Inflammatory macrophage (primary cell): ENCODE measurements around the gene OSBPL9.
A peak's percentile ranks its signal among the peaks of the same experiment; 100 is the strongest.

Source experiments
- DNase-seq, 2 donors: peaks; one replicate each; pipeline ENCODE4 v3.0.0-alpha.2; 2020 to 2022

OSBPL9 gene

DNA sequence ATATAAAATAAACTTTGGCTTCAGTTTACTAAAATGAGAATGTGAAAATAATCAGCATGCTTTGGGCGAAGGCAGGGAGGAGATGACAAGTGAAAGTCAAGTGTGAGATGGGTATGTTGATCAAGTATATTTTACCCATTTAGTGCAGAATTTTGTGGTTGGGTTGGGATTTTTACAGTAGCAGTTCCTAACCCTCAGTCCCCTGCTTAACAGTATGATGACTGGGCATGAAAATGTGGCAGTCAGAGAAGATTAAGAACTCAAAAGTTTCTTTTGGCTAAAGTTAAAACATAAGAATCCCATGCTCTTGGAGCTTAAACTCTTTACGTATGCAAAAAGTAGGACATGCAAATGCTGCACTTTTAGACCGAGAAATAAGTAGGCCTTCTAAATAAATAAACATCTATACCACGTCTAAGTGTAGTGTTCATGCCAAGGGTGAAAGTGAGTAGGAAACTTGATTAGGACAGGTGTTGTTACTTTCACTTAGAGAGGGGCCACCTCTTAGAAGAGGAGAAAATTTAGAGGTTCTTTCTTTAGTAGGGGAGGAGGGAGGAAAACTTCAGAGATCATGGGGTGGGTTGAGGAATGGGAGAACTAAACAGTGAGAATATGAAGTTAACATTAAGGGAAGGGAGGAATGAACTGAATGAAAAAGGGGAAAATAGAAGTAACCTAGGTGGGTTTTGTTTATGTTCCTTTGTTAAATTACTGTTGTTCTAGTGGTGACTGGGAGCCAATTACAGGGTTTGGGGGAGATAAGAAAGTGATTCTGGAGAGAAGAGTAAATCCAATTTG, 127.8 kb downstream of the OSBPL9 start:
- no peak for DNase-seq

DNA sequence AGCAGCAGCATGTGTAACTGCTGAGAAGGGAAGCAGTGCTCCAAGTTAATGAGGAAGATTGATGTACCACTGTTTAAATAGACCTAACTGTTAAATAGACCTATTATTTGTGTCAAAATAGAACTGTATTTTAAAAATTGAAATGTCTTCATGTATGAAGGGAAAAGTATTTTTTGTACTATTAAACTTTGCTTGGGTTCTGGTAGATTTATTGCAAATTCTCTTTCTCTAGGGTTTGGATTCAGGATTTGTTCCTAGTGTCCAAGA, 128.3 kb downstream of the OSBPL9 start:
- DNase-seq: no peak

- DNase-seq: no peak
Measured at GRCh38 chr1:51749151-51749550, 132.3 kb downstream of the OSBPL9 start.

GRCh38 chr1:51750218-51750617, 133.3 kb downstream of the OSBPL9 start:
- no peak for DNase-seq

- DNase-seq: peak; percentile 11 to 34
Measured at GRCh38 chr1:51750729-51751128, 133.8 kb downstream of the OSBPL9 start.

DNA sequence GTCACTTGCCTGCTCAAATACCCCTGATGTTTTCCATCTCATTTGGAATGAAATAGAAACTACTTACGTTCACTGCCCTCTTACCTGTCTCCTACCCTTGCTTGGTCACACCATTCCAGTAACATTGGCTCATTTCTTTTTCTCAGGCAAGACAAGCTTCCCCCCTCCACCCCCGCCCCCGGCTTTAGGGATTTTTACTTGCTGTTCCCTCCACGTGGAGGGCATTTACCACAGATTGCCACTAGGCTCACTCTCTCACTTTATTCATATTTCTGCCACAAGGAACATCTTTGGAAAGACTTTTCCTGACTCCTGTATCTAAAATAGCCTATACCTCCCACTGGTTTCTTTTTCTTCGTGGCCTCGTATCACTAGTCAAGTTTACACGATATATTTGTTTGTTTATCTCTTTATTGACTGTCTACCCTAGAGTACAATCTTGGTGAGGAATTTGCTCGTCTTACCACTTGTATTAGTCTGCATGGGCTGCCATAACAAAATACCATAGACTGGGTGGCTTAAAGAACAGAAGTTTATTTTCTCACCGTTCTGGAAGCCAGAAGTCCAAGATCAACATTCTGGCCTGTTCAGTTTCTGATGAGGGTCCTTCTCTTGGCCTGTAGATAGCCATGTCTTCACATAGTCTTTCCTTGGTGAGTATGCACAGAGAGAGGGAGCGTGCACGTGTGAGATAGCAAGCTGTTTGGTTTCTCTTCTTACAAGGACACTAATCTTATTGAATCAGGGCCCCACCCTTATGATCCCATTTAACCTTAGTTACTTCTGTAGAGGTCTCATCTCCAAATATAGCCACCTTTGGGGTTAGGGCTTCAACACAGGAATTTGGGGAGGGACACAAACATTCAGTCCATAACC, 135.4 kb downstream of the OSBPL9 start:
- no peak for DNase-seq

DNA sequence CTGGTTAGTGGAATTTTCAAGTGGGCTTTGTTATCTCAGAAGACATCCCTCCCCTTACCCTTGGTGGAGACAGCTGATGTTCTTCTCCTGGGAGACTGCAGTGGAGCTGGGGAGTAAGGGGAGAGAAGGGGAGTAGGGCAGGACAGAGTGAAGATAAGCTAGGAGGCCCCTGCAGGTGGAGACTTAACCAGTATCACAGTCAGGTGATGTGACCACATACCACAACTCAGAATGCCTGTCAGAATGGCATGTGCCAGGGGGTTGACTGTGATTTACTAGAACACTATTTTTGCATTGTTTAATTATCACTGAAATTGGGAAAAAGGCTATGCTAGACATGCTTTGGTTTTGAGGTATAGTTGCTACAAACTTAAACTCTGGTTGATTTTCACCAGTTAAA, 137.1 kb downstream of the OSBPL9 start:
- DNase-seq: no peak

DNA sequence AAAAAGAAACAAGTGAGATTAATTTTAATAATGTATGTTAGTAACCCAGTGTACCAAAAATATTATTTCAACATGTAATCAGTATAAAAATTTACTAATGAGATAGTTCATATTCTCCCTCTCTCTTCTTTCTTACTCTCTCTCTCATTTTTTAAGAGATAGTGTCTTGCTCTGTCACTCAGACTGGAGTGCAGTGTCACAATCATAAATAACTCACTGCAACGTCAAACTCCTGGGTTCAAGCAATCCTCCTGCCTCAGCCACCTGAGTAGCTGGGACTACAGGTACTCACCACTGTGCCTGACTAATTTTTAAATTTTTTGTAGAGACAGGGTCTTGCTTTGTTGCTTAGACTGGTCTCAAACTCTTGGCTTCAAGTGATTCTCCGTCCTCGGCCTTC, 137.8 kb downstream of the OSBPL9 start:
- no peak for DNase-seq

- DNase-seq: no peak
Measured at GRCh38 chr1:51755437-51755836, 138.5 kb downstream of the OSBPL9 start.

DNA sequence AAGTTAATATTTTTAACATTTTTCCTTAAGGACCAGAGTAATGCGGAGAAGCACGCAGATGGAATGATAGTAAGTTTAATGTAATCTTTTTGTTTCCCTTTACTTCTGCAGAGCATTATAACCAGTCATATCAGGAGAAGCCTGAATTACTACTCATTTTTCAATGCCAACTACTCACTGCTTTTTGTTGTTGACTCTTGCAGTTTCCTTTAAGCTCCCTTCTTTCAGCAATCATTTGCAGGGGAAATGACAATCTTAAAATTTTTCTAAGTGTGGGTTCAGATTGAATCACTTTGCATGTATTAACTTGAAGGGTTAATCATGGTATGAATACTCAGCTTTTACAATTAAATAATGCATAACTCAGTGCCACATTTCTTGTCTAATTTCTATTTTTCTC, 139.4 kb downstream of the OSBPL9 start:
- no peak for DNase-seq

DNA sequence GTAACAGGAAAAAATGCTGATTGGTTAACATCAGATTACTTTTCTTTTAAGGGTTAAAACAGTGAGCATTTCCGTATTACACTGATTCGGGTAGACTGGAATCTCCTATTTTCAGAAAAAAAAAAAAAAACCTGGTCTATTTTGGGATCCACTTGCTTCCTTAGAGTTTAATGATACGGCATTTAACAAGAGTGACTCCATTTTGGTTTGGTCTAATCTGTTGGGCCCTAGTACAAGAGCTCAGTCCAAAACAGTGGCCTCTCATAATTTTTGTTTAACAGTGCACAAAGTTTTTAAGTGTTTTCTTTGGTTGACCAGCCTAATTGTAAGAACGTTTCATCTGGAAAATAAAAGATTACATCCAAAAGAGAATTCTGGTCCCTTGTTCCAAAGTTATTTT, 141.4 kb downstream of the OSBPL9 start:
- no peak for DNase-seq

DNA sequence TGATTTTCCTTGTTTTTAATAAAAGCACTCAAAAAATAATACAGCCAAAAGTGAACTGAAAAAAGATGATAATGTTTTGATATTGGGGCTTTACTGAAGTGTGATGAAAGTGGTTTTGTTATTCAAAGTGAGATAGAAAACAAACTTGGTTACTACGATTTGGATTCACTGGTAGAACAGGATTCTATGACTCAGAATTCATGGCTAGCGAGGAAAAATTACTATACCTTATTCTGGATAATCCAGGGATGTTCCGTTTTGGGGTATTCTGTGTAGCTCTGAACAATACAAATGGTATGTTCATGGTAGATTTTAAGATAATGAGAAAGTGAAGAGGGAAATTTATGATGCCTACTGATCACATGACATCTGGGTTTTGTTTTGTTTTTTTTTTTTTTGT, 144.0 kb downstream of the OSBPL9 start:
- no peak for DNase-seq

GRCh38 chr1:51761351-51761750, 144.5 kb downstream of the OSBPL9 start:
- no peak for DNase-seq

DNA sequence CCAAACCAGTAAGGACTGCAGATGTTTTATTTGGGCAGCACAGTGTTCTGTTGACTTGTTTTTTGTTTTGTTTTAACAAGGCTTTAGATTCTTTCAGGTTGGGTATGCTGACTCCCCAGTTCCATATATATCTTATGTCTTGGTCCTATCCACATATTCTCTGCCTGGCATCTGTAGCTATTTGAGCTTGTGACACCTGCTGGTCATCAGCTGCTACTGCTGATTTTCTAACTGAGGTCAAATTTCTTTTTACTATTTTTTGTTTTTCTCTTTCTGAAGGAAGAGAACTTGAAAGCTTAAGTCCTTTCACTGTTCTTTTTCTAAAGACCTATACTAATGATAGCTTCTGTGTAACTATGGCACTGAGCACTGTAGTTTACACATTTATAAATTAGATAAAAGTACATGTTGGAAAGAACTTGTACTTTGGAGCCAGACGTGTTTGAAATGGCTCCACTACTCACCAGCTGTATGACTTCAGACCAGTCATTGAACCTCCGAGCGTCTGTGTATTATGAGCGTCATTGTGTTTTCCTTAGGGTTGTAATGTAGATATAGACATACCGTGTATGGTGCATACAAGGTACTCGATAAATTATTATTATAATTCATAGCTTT, 152.2 kb downstream of the OSBPL9 start:
- peak; percentile 48 to 51 for DNase-seq

- DNase-seq: peak in 1 of 2 donors; percentile 28
Measured at GRCh38 chr1:51776408-51776807, 159.5 kb downstream of the OSBPL9 start.

- no peak for DNase-seq
Measured at GRCh38 chr1:51780927-51781326, 164.0 kb downstream of the OSBPL9 start.

DNA sequence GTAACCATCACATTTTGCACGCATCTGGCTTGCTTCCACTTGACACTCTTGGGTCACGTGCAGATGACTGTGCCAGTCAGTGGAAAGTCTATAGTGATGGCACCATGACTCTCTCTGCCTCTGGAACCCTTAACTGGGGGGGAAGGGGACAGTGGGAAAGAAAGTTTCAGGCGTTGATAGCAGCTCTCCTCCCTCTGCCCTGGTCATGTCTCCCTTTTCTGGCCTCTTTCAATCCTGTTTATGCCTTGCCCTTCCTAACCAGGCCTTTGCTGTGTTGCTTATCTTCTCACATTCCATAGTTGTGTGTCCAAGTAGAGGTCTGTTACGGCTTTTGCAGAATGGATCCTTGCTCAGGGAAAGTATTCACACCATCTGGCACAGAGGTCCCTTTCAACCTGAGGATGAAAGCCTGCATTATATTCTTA, 168.1 kb downstream of the OSBPL9 start:
- DNase-seq: no peak

GRCh38 chr1:51788938-51789337, 172.0 kb downstream of the OSBPL9 start:
- no peak for DNase-seq

DNA sequence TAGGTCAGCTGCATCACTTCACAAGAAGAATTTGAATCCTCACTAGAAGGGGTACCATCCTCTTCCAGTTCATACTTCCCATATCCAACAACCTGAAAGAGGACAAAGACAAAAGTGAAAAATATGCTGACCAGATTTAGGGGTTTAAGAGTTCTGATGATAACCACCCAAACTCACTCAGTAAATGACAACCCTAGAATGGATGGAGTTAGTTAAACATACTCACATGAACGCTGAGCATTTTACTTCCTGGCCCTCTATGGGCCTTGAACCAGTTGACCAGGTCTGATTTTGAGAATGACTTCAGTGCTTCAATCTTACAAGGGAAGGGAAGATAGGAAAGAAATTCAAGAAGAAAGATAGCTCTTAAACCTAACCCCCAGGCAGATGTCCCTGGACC, 172.4 kb downstream of the OSBPL9 start:
- DNase-seq: no peak

DNA sequence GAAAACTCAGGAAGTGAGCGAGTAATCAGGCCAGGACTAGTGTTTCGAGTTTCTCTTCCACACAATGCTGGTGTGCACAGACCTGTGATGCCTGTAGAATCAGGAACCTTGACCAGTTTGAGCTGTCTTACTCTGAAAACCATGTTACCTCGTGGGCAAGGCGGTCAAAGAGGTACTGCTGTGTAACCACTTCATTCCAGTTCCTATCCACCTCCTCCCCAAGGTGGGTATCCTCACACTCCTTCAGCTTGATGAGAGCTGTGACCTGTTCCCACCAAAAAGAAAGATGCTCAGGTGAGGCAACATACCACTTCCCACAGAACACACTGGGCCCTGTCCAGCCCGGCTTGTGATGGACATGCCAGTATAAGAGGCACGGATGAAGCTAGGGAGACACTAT, 173.5 kb downstream of the OSBPL9 start:
- DNase-seq: no peak

- no peak for DNase-seq
Measured at GRCh38 chr1:51791888-51792287, 175.0 kb downstream of the OSBPL9 start.

DNA sequence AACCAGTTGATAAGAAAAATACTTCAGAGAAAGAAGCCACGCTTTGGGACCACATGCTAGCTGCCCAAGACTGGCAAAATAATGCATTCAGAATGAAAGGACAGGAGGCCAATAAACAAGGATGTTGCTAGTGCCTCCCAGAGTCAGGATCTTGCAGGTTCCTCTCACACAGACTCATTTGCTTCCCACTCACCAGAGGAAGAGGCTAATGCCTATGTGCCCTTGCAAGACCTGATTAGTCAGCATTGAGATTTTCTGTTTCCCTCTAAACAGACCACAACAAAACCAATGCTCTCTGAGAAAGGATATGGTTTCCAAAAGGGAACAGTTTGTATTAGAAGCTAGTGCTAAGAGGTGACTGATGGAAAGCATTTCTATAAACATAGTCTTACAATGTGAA, 176.0 kb downstream of the OSBPL9 start:
- DNase-seq: peak; percentile 74 to 80

GRCh38 chr1:51794260-51794659, 177.4 kb downstream of the OSBPL9 start:
- DNase-seq: no peak

GRCh38 chr1:51794868-51795267, 178.0 kb downstream of the OSBPL9 start:
- no peak for DNase-seq
